Caco-2 (cell line): ENCODE results near the gene CCDC120. TPM values are rescaled to one million over a fixed set of nuclear protein-coding genes. Genes with fewer than 3 reads are reported as not detected.

Source experiments
- BruUV-seq: library from RNA; stranded (reverse); fragments of 400-500 nt; replicated peaks from 2 replicates; lab custom pipeline; 2021; lab: Mats Ljungman, UMichigan
- CTCF ChIA-PET: fragments of 300-600 bp; sonication (Branson Sonifier 250); formaldehyde crosslinking; loops from one replicate; lab custom pipeline; 2022; ENCODE audit warnings: antibody characterized with exemption; lab: Charles Lee
- POLR2A ChIA-PET: fragments of 300-600 bp; sonication (Branson Sonifier 250); formaldehyde crosslinking; loops from one replicate; lab custom pipeline; 2022; ENCODE audit warnings: antibody characterized with exemption; lab: Charles Lee
- DNase-seq, 2 experiments: peaks; one replicate each; pipeline versions ENCODE4 v3.0.0 to v3.0.0-alpha.2; 2020 to 2022
- H3K27me3 ChIP-seq: replicated peaks from 2 replicates; pipeline ENCODE4 v1.6.0; 2011; ENCODE audit warnings: low read length; ENCODE audit not compliant: control insufficient read depth, insufficient read depth
- H3K36me3 ChIP-seq: 2 replicates; pipeline ENCODE4 v1.5.1; 2011; ENCODE audit warnings: low read length; ENCODE audit not compliant: control insufficient read depth, insufficient read depth
- H3K4me1 ChIP-seq: fragments of 250-450 bp; sonication (Bioruptor Pico); 2 replicates; pipeline ENCODE4 v1.5.1; 2020; ENCODE audit warnings: mild to moderate bottlenecking
- H3K4me3 ChIP-seq: 2 replicates; pipeline ENCODE4 v1.5.1; 2011; ENCODE audit warnings: low read depth, mild to moderate bottlenecking, control low read depth, low read length
- H3K9me3 ChIP-seq: fragments of 250-450 bp; sonication (Bioruptor Pico); 2 replicates; pipeline ENCODE4 v1.5.1; 2020; ENCODE audit warnings: mild to moderate bottlenecking, moderate library complexity
- H3K27ac Mint-ChIP-seq: one replicate; pipeline ENCODE4 v1.8.0; 2022; ENCODE audit warnings: mixed read lengths; ENCODE audit not compliant: unreplicated experiment
- H3K27me3 Mint-ChIP-seq: one replicate; pipeline ENCODE4 v1.8.0; 2022; ENCODE audit warnings: mixed read lengths; ENCODE audit not compliant: insufficient read depth, unreplicated experiment
- H3K36me3 Mint-ChIP-seq: one replicate; pipeline ENCODE4 v1.8.0; 2022; ENCODE audit warnings: mild to moderate bottlenecking, mixed read lengths; ENCODE audit not compliant: insufficient read depth, unreplicated experiment
- H3K4me1 Mint-ChIP-seq: one replicate; pipeline ENCODE4 v1.8.0; 2022; ENCODE audit warnings: low read depth, mixed read lengths; ENCODE audit not compliant: unreplicated experiment
- H3K4me3 Mint-ChIP-seq: one replicate; pipeline ENCODE4 v1.8.0; 2022; ENCODE audit warnings: mild to moderate bottlenecking, moderate library complexity, mixed read lengths; ENCODE audit not compliant: unreplicated experiment
- H3K9me3 Mint-ChIP-seq: one replicate; pipeline ENCODE4 v1.8.0; 2022; ENCODE audit warnings: mixed read lengths; ENCODE audit not compliant: unreplicated experiment
- CTCF ChIP-seq, 2 experiments: fragments of 200-600 bp in 1 of 2; IDR thresholded peaks; 1 replicate in 1 of 2; 2 replicates in 1 of 2; pipeline versions ENCODE4 v1.5.1 to v1.8.0; 2011 to 2022; ENCODE audit warnings: antibody characterized with exemption in 1 of 2, control low read depth in 1 of 2, inconsistent platforms in 1 of 2, low read depth in 1 of 2, low read length in 1 of 2, mild to moderate bottlenecking in 1 of 2, moderate library complexity in 1 of 2; ENCODE audit not compliant: insufficient read depth in 1 of 2, severe bottlenecking in 1 of 2, unreplicated experiment in 1 of 2
- intact Hi-C: fragments of 100-400 bp; cut with micrococcal nuclease; formaldehyde crosslinking; loops from one replicate; pipeline ENCODE4 v1.10.0; 2022; ENCODE audit not compliant: unreplicated experiment
- total RNA-seq: library from RNA; stranded (reverse); gene quantifications from 2 replicates; pipeline ENCODE4 v1.2.3, GENCODE V29; 2022

CCDC120 gene
- total RNA-seq, 1 experiment from 2014 or later: 16.7 TPM

- Mint-ChIP-seq H3K27me3 (no peaks in the 10 kb centered on the region), H3K27ac (no peak overlapping the region), H3K9me3 (no peaks in the 10 kb centered on the region), H3K4me1 (peaks cover 6% of the 10 kb centered on the region), H3K4me3 (no peak overlapping the region), H3K36me3 (peaks cover 38% of the 10 kb centered on the region)
- no TSS peak for BruUV-seq
- ChIA-PET CTCF (no interaction called here), POLR2A (no interaction called here)
- no peak for TF ChIP-seq CTCF (IDR thresholded peaks at IDR 0.05; ENCODE audit: insufficient read depth in 1 of 2, low read depth in 1 of 2, low read length in 1 of 2, severe bottlenecking in 1 of 2, unreplicated experiment in 1 of 2)
- Histone ChIP-seq H3K4me3 (no peak overlapping the region), H3K4me1 (no peaks in the 10 kb centered on the region; the same call in 1 of the 2 replicates), H3K36me3 (no peaks in the 10 kb centered on the region), H3K9me3 (no peaks in the 10 kb centered on the region), H3K27me3 (no peaks in the 10 kb centered on the region)
- peak; percentile 59 to 80 for DNase-seq
- intact Hi-C loops: no loop called here
These were observed 28.9 kb upstream of the CCDC120 start for GRCh38 chrX:49029876-49030275.

GRCh38 chrX:49030283-49030682 is 28.5 kb upstream of the CCDC120 start:
- no peak for TF ChIP-seq CTCF (IDR thresholded peaks at IDR 0.05; ENCODE audit: insufficient read depth in 1 of 2, low read depth in 1 of 2, low read length in 1 of 2, severe bottlenecking in 1 of 2, unreplicated experiment in 1 of 2)
- Histone ChIP-seq H3K9me3 (no peaks in the 10 kb centered on the region), H3K4me1 (no peaks in the 10 kb centered on the region; the same call in 1 of the 2 replicates), H3K36me3 (no peaks in the 10 kb centered on the region), H3K27me3 (no peaks in the 10 kb centered on the region), H3K4me3 (no peak overlapping the region)
- Mint-ChIP-seq H3K36me3 (peaks cover 39% of the 10 kb centered on the region), H3K9me3 (no peaks in the 10 kb centered on the region), H3K27me3 (no peaks in the 10 kb centered on the region), H3K4me1 (peaks cover 6% of the 10 kb centered on the region), H3K27ac (no peak overlapping the region), H3K4me3 (no peak overlapping the region)
- ChIA-PET CTCF (no interaction called here), POLR2A (no interaction called here)
- intact Hi-C loops: no loop called here
- no TSS peak for BruUV-seq
- DNase-seq: no peak

- Mint-ChIP-seq H3K4me1 (peaks cover 13% of the 10 kb centered on the region), H3K9me3 (no peaks in the 10 kb centered on the region), H3K27ac (peak overlapping the region; percentile 72), H3K27me3 (no peaks in the 10 kb centered on the region), H3K36me3 (peaks cover 60% of the 10 kb centered on the region), H3K4me3 (no peak overlapping the region)
- no TSS peak for BruUV-seq
- ChIA-PET CTCF (no interaction called here), POLR2A (no interaction called here)
- Histone ChIP-seq H3K9me3 (no peaks in the 10 kb centered on the region), H3K27me3 (no peaks in the 10 kb centered on the region), H3K36me3 (no peaks in the 10 kb centered on the region), H3K4me3 (no peak overlapping the region), H3K4me1 (peaks cover 16% of the 10 kb centered on the region)
- DNase-seq: no peak
- no peak for TF ChIP-seq CTCF (IDR thresholded peaks at IDR 0.05; ENCODE audit: insufficient read depth in 1 of 2, low read depth in 1 of 2, low read length in 1 of 2, severe bottlenecking in 1 of 2, unreplicated experiment in 1 of 2)
- intact Hi-C loops: no loop called here
These were observed 20.8 kb upstream of the CCDC120 start for GRCh38 chrX:49037883-49038475.
